ENCODE measurements around the gene CCDC188.

CCDC188 gene

DNA sequence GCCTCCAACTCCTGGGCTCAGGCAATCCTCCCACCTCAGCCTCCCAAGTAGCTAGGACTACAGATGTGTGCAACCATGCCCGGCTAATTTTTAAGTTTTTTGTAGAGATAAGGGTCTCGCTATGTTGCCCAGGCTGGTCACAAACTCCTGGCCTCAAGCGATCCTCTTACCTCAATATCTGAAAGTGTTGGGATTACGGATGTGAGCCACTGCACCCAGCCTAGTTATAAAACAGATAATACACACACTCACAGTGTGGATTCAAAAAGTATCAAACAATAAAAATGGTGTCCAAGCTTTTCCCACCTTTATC is 377 bp upstream of the CCDC188 start:
- TF ChIP-seq, protein P1, sequence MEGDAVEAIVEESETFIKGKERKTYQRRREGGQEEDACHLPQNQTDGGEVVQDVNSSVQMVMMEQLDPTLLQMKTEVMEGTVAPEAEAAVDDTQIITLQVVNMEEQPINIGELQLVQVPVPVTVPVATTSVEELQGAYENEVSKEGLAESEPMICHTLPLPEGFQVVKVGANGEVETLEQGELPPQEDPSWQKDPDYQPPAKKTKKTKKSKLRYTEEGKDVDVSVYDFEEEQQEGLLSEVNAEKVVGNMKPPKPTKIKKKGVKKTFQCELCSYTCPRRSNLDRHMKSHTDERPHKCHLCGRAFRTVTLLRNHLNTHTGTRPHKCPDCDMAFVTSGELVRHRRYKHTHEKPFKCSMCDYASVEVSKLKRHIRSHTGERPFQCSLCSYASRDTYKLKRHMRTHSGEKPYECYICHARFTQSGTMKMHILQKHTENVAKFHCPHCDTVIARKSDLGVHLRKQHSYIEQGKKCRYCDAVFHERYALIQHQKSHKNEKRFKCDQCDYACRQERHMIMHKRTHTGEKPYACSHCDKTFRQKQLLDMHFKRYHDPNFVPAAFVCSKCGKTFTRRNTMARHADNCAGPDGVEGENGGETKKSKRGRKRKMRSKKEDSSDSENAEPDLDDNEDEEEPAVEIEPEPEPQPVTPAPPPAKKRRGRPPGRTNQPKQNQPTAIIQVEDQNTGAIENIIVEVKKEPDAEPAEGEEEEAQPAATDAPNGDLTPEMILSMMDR (IDR thresholded peaks at IDR 0.05; ENCODE audit: control insufficient read depth, insufficient read depth, low read depth, low read length, missing control alignments): no peak
- DNase-seq (ENCODE audit: low read depth): no peak
- H3K4me3 ChIP-seq (ENCODE audit: control insufficient read depth, low read depth, low read length): no peak overlapping the region

DNA sequence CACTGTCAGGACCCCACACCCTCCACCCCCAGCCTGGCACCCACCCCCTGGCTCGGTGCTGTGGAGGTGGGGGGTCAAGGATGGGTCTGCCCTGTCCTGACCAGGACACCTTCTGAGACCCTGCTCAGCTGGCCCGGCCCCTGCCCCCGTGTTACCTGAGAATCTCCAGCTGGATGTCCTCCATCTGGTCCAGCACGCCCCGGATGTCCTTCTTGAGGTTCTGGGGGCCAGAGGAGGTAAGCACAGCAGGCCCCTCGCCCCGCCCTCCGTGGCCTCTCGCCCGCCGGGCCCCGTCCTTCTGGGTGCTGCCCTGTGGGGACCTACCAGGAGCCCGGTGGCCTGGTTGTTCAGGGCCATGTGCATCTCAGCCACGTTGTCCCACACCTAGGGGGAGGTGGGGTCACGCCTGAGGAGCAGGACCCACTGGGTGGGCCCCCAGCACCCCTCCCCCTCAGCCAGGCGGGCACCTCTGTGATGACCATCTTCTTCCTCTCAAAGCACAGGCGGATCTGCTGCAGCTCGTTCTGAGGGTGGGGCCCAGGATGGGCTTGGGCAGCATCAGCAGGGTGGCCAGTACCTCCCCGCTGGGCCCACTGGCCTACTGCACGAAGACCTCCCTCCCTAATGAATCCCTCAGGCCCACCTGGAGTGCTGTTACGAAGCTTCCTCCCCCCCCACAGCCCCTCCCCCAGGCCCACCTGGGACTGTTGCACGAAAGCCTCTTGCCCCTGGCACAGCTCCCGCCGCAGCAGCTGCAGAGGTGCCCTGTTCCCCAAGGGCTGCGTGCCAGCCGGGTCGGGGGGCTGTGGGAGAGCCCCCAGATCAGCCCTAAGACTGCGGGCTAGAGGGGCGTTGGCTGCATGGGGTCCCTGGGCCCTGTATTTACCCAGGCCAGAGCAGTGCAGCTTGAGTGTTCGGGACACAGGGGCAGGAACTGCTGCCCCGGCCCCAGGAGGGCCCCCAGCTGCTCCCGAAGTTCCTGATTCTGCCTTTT is 1.3 kb downstream of the CCDC188 start:
- no peak for DNase-seq (ENCODE audit: low read depth)
- TF ChIP-seq, protein P1 (IDR thresholded peaks at IDR 0.05; ENCODE audit: control insufficient read depth, insufficient read depth, low read depth, low read length, missing control alignments): no peak
- H3K4me3 ChIP-seq (ENCODE audit: control insufficient read depth, low read depth, low read length): no peak overlapping the region

DNA sequence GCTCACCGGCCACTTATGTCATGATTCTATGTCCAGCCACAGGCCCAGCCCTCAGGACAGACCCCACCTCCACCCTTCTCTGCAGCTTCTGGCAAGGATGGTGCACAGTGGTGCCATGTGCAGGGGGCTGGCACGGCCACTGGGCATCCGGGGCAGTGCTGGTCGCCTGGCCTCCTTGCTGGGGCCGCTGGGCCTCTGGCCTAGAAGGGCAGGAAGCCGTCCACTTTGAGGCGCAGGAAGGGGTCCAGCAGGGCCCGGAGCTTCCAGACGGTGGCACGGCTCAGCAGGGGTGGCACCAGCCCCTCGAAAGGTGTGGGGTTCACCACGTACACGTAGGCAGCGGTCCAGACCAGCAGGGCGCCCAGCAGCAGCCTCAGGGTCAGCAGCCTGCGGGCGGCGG is 2.4 kb downstream of the CCDC188 start:
- no peak overlapping the region for H3K4me3 ChIP-seq (ENCODE audit: control insufficient read depth, low read depth, low read length)
- TF ChIP-seq, protein P1 (IDR thresholded peaks at IDR 0.05; ENCODE audit: control insufficient read depth, insufficient read depth, low read depth, low read length, missing control alignments): no peak
- DNase-seq (ENCODE audit: low read depth): no peak

DNA sequence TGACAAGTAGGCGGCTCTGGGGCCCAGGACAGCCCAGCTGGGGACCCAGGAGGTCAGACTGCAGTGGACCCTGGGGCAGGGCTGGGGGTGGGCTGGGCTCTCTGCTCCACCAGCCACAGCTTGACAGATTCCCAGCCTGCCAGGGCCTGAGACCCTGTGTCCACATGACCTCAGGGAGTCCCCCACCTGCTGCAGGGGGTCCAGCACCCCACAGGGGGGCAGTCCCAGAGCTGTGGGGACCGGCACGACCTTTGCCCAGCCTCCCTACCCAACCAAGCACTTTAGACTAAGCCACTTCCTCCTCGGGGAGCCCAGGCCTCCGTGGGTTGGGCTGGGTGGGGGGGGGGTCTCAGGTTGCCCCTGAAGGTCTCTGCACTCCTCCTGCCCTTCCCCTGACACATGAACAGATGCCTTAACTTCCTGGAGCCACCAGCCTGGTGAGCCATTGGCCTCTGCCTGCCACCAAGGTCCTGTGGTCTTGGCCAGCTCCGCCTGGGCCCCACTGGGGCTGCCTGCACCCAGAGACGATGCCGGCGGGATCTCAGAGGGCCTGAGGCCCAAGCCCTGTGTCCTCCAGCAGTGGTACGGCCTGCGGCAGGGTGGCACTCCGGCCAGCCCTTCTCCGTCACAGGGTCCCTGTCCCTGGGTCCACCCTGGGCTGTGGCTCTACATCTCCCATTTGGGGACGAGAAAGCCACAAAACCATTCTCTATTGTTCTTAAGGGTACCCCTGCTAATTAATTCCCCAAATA is 3.4 kb downstream of the CCDC188 start:
- H3K4me3 ChIP-seq (ENCODE audit: control insufficient read depth, low read depth, low read length): no peak overlapping the region
- no peak for DNase-seq (ENCODE audit: low read depth)
- TF ChIP-seq, protein P1 (IDR thresholded peaks at IDR 0.05; ENCODE audit: control insufficient read depth, insufficient read depth, low read depth, low read length, missing control alignments): no peak

DNA sequence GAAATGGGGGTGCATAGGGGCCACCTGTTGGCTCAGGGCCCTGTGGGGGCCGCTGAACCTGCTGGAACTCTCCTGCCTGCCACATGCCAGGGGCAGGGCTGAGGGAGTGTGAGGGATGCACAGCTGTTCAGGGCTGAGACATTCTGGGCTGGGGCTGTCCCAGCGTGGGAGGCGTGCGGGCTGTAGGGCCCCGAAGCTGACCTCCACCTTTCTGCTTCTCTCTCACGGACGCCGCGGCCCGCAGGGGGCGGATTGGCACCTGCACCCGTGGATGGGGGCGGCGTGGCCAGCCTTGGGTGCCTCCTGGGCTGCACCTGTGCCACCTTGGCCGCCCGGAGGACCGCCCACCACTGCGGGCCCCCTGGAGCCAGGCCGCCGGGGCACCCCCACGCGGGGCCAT is 4.1 kb downstream of the CCDC188 start:
- no peak for DNase-seq (ENCODE audit: low read depth)
- no peak overlapping the region for H3K4me3 ChIP-seq (ENCODE audit: control insufficient read depth, low read depth, low read length)
- TF ChIP-seq, protein P1 (IDR thresholded peaks at IDR 0.05; ENCODE audit: control insufficient read depth, insufficient read depth, low read depth, low read length, missing control alignments): no peak

DNA sequence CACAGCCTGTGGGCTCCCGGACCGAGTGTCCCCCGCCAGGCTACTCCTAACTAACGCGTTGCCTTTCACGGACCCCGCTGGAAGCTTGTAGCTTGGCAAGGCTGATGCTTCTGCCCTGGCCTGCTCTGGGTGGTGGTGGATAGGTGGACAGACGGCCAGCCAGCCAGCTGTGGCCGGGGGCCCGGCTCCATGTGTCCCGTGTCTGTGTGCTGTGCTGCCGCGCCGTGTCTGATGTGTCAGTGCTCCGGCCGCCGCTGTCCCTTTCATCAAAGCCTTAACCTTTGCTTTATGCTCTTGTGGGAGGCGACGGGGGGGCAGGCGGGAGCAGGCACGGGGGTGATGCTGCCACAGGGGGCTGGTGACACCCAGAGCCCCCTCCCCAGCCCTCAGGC is 5.0 kb downstream of the CCDC188 start:
- DNase-seq (ENCODE audit: low read depth): no peak
- TF ChIP-seq, protein P1 (IDR thresholded peaks at IDR 0.05; ENCODE audit: control insufficient read depth, insufficient read depth, low read depth, low read length, missing control alignments): no peak
- no peak overlapping the region for H3K4me3 ChIP-seq (ENCODE audit: control insufficient read depth, low read depth, low read length)
